Astrocyte (in vitro differentiated cells and primary cell): ENCODE measurements around the gene CMTM8. TPM values are rescaled to one million over a fixed set of nuclear protein-coding genes. Genes with fewer than 3 reads are reported as not detected.

Source experiments
- DNase-seq: peaks from one replicate; pipeline ENCODE4 v3.0.0-alpha.2; 2010; ENCODE audit warnings: low read depth
- FAIRE-seq: peaks from 2 replicates; lab custom pipeline; 2011; peaks lifted over from hg19 to GRCh38; lab: Jason Lieb, UNC
- H2AFZ ChIP-seq: 2 replicates; pipeline ENCODE4 v1.6.0; 2012; ENCODE audit warnings: low read depth, low read length, inconsistent platforms
- H3K27ac ChIP-seq: 2 replicates; pipeline ENCODE4 v1.5.1; 2011; ENCODE audit warnings: low read depth, low read length, inconsistent platforms
- H3K27me3 ChIP-seq: 2 replicates; pipeline ENCODE4 v1.6.0; 2011; ENCODE audit warnings: low read length, inconsistent platforms; ENCODE audit not compliant: insufficient read depth
- H3K36me3 ChIP-seq: 2 replicates; pipeline ENCODE4 v1.5.1; 2011; ENCODE audit warnings: low read length, inconsistent platforms; ENCODE audit not compliant: insufficient read depth
- H3K4me1 ChIP-seq: 2 replicates; pipeline ENCODE4 v1.5.1; 2011; ENCODE audit warnings: low read length, inconsistent platforms; ENCODE audit not compliant: insufficient read depth
- H3K4me2 ChIP-seq: 2 replicates; pipeline ENCODE4 v1.6.0; 2012; ENCODE audit warnings: low read length, inconsistent platforms
- H3K4me3 ChIP-seq: 2 replicates; pipeline ENCODE4 v1.5.1; 2011; ENCODE audit warnings: low read depth, mild to moderate bottlenecking, low read length, inconsistent platforms; ENCODE audit not compliant: insufficient read depth
- H3K79me2 ChIP-seq: 2 replicates; pipeline ENCODE4 v1.6.0; 2012; ENCODE audit warnings: mild to moderate bottlenecking, low read length, inconsistent platforms; ENCODE audit not compliant: insufficient read depth
- H3K9ac ChIP-seq: 2 replicates; pipeline ENCODE4 v1.6.0; 2012; ENCODE audit warnings: mild to moderate bottlenecking, low read length, inconsistent platforms
- H3K9me3 ChIP-seq: 2 replicates; pipeline ENCODE4 v1.5.1; 2012; ENCODE audit warnings: low read depth, mild to moderate bottlenecking, low read length, inconsistent platforms; ENCODE audit not compliant: insufficient read depth
- H4K20me1 ChIP-seq: 2 replicates; pipeline ENCODE4 v1.6.0; 2012; ENCODE audit warnings: low read length, inconsistent platforms; ENCODE audit not compliant: insufficient read depth
- H3K27ac Mint-ChIP-seq: one replicate; pipeline ENCODE4 v1.8.0; 2021; ENCODE audit warnings: mild to moderate bottlenecking, mixed read lengths; ENCODE audit not compliant: unreplicated experiment
- H3K27me3 Mint-ChIP-seq: one replicate; pipeline ENCODE4 v1.8.0; 2021; ENCODE audit warnings: low read depth, mixed read lengths; ENCODE audit not compliant: unreplicated experiment
- H3K36me3 Mint-ChIP-seq: one replicate; pipeline ENCODE4 v1.8.0; 2021; ENCODE audit warnings: low read depth, mixed read lengths; ENCODE audit not compliant: unreplicated experiment
- H3K4me1 Mint-ChIP-seq: one replicate; pipeline ENCODE4 v1.8.0; 2021; ENCODE audit warnings: low read depth, mixed read lengths; ENCODE audit not compliant: unreplicated experiment
- H3K4me3 Mint-ChIP-seq: one replicate; pipeline ENCODE4 v1.8.0; 2021; ENCODE audit warnings: mild to moderate bottlenecking, moderate library complexity, mixed read lengths; ENCODE audit not compliant: unreplicated experiment
- H3K9me3 Mint-ChIP-seq: one replicate; pipeline ENCODE4 v1.8.0; 2021; ENCODE audit warnings: mild to moderate bottlenecking, mixed read lengths; ENCODE audit not compliant: unreplicated experiment
- CTCF ChIP-seq: IDR thresholded peaks from 2 replicates; pipeline ENCODE4 v1.5.1; 2011; ENCODE audit warnings: low read depth, mild to moderate bottlenecking, inconsistent platforms, low read length, moderate library complexity; ENCODE audit not compliant: insufficient read depth
- EZH2 ChIP-seq: IDR thresholded peaks from 2 replicates; pipeline ENCODE4 v1.6.1; 2012; ENCODE audit warnings: mild to moderate bottlenecking, low read length, inconsistent platforms; ENCODE audit not compliant: insufficient read depth
- total RNA-seq: library from RNA; stranded (reverse); gene quantifications from 2 replicates; pipeline ENCODE4 v1.2.1, GENCODE V29; 2021

The CMTM8 gene
- total RNA-seq, 1 donor from 2014 or later = 1.6 TPM

GRCh38 chr3:32243519-32243918 lies 5.0 kb downstream of the CMTM8 start:
- Mint-ChIP-seq H3K4me3 (no peak overlapping the region), H3K4me1 (peaks cover 4% of the 10 kb centered on the region), H3K27me3 (peaks cover 18% of the 10 kb centered on the region), H3K27ac (no peak overlapping the region), H3K36me3 (no peaks in the 10 kb centered on the region), H3K9me3 (no peaks in the 10 kb centered on the region)
- H3K4me3 ChIP-seq = no peak overlapping the region
- no peak overlapping the region for H2AFZ ChIP-seq
- FAIRE-seq (no peak), DNase-seq (no peak)
- peaks cover 9% of the 10 kb centered on the region for H4K20me1 ChIP-seq
- peaks cover 8% of the 10 kb centered on the region for H3K4me1 ChIP-seq
- no peak overlapping the region for H3K4me2 ChIP-seq
- no peak overlapping the region for H3K27ac ChIP-seq
- no peak overlapping the region for H3K9ac ChIP-seq
- no peaks in the 10 kb centered on the region for H3K27me3 ChIP-seq
- no peaks in the 10 kb centered on the region for H3K9me3 ChIP-seq
- no peaks in the 10 kb centered on the region for H3K79me2 ChIP-seq
- TF ChIP-seq CTCF (no peak), EZH2 (no peak)
- no peaks in the 10 kb centered on the region for H3K36me3 ChIP-seq

DNA sequence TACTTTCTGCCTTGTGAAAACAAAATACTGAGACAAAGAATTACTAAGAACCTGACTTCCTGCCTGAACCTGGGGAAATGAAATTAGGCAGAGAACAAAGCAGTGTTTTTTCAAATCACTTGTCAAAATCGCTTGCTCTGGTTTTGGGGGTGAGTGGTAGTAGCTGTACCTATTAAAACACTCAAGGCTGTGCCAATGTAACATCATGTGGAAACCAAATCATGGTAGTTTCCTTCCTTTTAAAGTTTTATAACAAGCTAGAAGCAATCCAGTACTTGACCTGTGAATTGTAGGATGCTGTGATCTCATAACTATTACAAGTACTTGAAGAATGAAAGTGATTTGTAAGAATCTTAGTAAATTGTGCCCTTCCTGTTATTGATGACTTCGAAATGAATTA lies 6.7 kb downstream of the CMTM8 start:
- no peaks in the 10 kb centered on the region for H3K4me1 ChIP-seq
- no peak overlapping the region for H3K27ac ChIP-seq
- Mint-ChIP-seq H3K36me3 (no peaks in the 10 kb centered on the region), H3K9me3 (no peaks in the 10 kb centered on the region), H3K4me3 (no peak overlapping the region), H3K4me1 (peaks cover 9% of the 10 kb centered on the region), H3K27me3 (peaks cover 7% of the 10 kb centered on the region), H3K27ac (no peak overlapping the region)
- peaks cover under 1% of the 10 kb centered on the region for H4K20me1 ChIP-seq
- H3K4me2 ChIP-seq = no peak overlapping the region
- H2AFZ ChIP-seq = no peak overlapping the region
- no peaks in the 10 kb centered on the region for H3K27me3 ChIP-seq
- no peaks in the 10 kb centered on the region for H3K36me3 ChIP-seq
- DNase-seq (no peak), FAIRE-seq (no peak)
- H3K9me3 ChIP-seq = no peaks in the 10 kb centered on the region
- no peak overlapping the region for H3K9ac ChIP-seq
- TF ChIP-seq EZH2 = no peak
- no peak for TF ChIP-seq CTCF
- no peak overlapping the region for H3K4me3 ChIP-seq
- no peaks in the 10 kb centered on the region for H3K79me2 ChIP-seq

- H3K4me1 ChIP-seq = no peaks in the 10 kb centered on the region
- no peak overlapping the region for H3K4me2 ChIP-seq
- H3K27me3 ChIP-seq = no peaks in the 10 kb centered on the region
- TF ChIP-seq EZH2 = no peak
- no peaks in the 10 kb centered on the region for H3K9me3 Mint-ChIP-seq
- H3K36me3 Mint-ChIP-seq = no peaks in the 10 kb centered on the region
- H3K27me3 Mint-ChIP-seq = peaks cover 6% of the 10 kb centered on the region
- no peak overlapping the region for H3K27ac Mint-ChIP-seq
- DNase-seq = no peak
- H3K27ac ChIP-seq = no peak overlapping the region
- no peak overlapping the region for H2AFZ ChIP-seq
- no peak overlapping the region for H3K9ac ChIP-seq
- H3K4me1 Mint-ChIP-seq = peaks cover 9% of the 10 kb centered on the region
- H4K20me1 ChIP-seq = no peaks in the 10 kb centered on the region
- no peaks in the 10 kb centered on the region for H3K79me2 ChIP-seq
- H3K9me3 ChIP-seq = no peaks in the 10 kb centered on the region
- H3K36me3 ChIP-seq = no peaks in the 10 kb centered on the region
- no peak overlapping the region for H3K4me3 ChIP-seq
- no peak for FAIRE-seq
- H3K4me3 Mint-ChIP-seq = no peak overlapping the region
Observed at GRCh38 chr3:32246079-32246675, 7.7 kb downstream of the CMTM8 start.
